Esophagus squamous epithelium (tissue), 4 donors: ENCODE measurements around the gene ZGLP1.

Source experiments
- CTCF ChIP-seq, 6 experiments: fragments of 450-650 bp in 4 of 6; fragments of 200-600 bp in 2 of 6; sonication (generic) in 2 of 6; IDR thresholded peaks; one replicate each; pipeline ENCODE4 v1.5.1; 2016 to 2019; ENCODE audit warnings: antibody characterized with exemption in 6 of 6, mild to moderate bottlenecking in 4 of 6, moderate library complexity in 4 of 6
- POLR2A ChIP-seq, 4 donors: fragments of 450-650 bp; IDR thresholded peaks; one replicate each; pipeline ENCODE4 v1.6.1; 2017; ENCODE audit warnings: antibody characterized with exemption in 4 of 4, mild to moderate bottlenecking in 4 of 4, moderate library complexity in 3 of 4

GRCh38 chr19:10333758-10334587, 24.4 kb upstream of the ZGLP1 start:
- TF ChIP-seq POLR2A (IDR thresholded peaks at IDR 0.05) (no peak), CTCF (IDR thresholded peaks at IDR 0.05) (no peak)
